ENCODE data around the gene CCDC177.

GRCh38 chr14:69529563-69529962 lies 45.1 kb downstream of the CCDC177 start:
- TF ChIP-seq CTCF (IDR thresholded peaks at IDR 0.05) (no peak), USF2 (CRISPR knock-in tag; IDR thresholded peaks at IDR 0.05) (no peak), SMAD3 (CRISPR knock-in tag; IDR thresholded peaks at IDR 0.05; ENCODE audit: borderline replicate concordance) (no peak), ZNF396 (CRISPR knock-in tag; IDR thresholded peaks at IDR 0.05; ENCODE audit: borderline replicate concordance) (no peak), E2F5 (CRISPR knock-in tag; IDR thresholded peaks at IDR 0.05) (no peak), SMAD4 (CRISPR knock-in tag; IDR thresholded peaks at IDR 0.05) (no peak), JUN (CRISPR knock-in tag; IDR thresholded peaks at IDR 0.05) (no peak), USF1 (CRISPR knock-in tag; IDR thresholded peaks at IDR 0.05) (no peak), CREB1 (CRISPR knock-in tag; IDR thresholded peaks at IDR 0.05) (no peak), FOXP4 (CRISPR knock-in tag; IDR thresholded peaks at IDR 0.05) (no peak)
